IMR-90 (cell line): ENCODE data around the gene SPEM1. TPM values are rescaled to one million over a fixed set of nuclear protein-coding genes. Genes with fewer than 3 reads are reported as not detected.

Source experiments
- ATAC-seq: fragments of 200-7000 bp; cut with Tn5 transposase; 2 replicates; pipeline ENCODE4 v1.9.1; 2020; ENCODE audit warnings: low read depth, mild to moderate bottlenecking, moderate library complexity
- BruUV-seq: library from RNA; stranded (reverse); fragments of 400-500 nt; replicated peaks from 2 replicates; lab custom pipeline; 2021; lab: Mats Ljungman, UMichigan
- CTCF ChIA-PET: fragments of 300-600 bp; formaldehyde crosslinking; extraction: SDS; loops from one replicate; lab custom pipeline; 2021; ENCODE audit warnings: antibody characterized with exemption; lab: Yijun Ruan, JAX
- POLR2A ChIA-PET: fragments of 300-600 bp; sonication (Branson Sonifier 250); formaldehyde crosslinking; loops from one replicate; lab custom pipeline; 2022; ENCODE audit warnings: antibody characterized with exemption; ENCODE audit not compliant: unreplicated experiment; lab: Charles Lee
- DNase-seq: peaks from one replicate; pipeline ENCODE4 v3.0.0; 2013
- H2AFZ ChIP-seq: replicated peaks from 2 replicates; pipeline ENCODE3; 2013; ENCODE audit warnings: low read length, mild to moderate bottlenecking; ENCODE audit not compliant: poor library complexity
- H2AK5ac ChIP-seq: 2 replicates; pipeline ENCODE4 v1.6.1; 2013; ENCODE audit warnings: low read depth, low read length, inconsistent platforms
- H2AK9ac ChIP-seq: replicated peaks from 2 replicates; pipeline ENCODE3; 2013; ENCODE audit warnings: mild to moderate bottlenecking, low read depth, low read length, moderate library complexity; ENCODE audit not compliant: poor library complexity
- H2BK120ac ChIP-seq: 2 replicates; pipeline ENCODE4 v1.6.1; 2013; ENCODE audit warnings: low read depth, low read length, inconsistent platforms
- H2BK15ac ChIP-seq: 3 replicates; pipeline ENCODE4 v1.6.1; 2013; ENCODE audit warnings: low read depth, low read length, inconsistent platforms
- H2BK20ac ChIP-seq: 2 replicates; pipeline ENCODE4 v1.6.1; 2013; ENCODE audit warnings: low read depth, mild to moderate bottlenecking, inconsistent platforms, low read length, moderate library complexity
- H2BK5ac ChIP-seq: 2 replicates; pipeline ENCODE4 v1.6.1; 2013; ENCODE audit warnings: mild to moderate bottlenecking, low read depth, low read length, inconsistent platforms; ENCODE audit not compliant: poor library complexity, severe bottlenecking
- H3K14ac ChIP-seq: replicated peaks from 2 replicates; pipeline ENCODE4 v1.6.1; 2013; ENCODE audit warnings: low read depth, low read length, inconsistent platforms
- H3K18ac ChIP-seq: 2 replicates; pipeline ENCODE4 v1.6.1; 2013; ENCODE audit warnings: low read depth, low read length, control low read depth
- H3K23ac ChIP-seq: 2 replicates; pipeline ENCODE4 v1.6.1; 2013; ENCODE audit warnings: low read depth, low read length, inconsistent platforms
- H3K27ac ChIP-seq: 2 replicates; pipeline ENCODE4 v1.5.1; 2013; ENCODE audit warnings: mild to moderate bottlenecking, control low read depth, low read length; ENCODE audit not compliant: insufficient read depth
- H3K27me3 ChIP-seq: 2 replicates; pipeline ENCODE4 v1.6.1; 2013; ENCODE audit warnings: low read length; ENCODE audit not compliant: control insufficient read depth, insufficient read depth
- H3K36me3 ChIP-seq: 2 replicates; pipeline ENCODE4 v1.6.1; 2013; ENCODE audit warnings: low read length, mixed read lengths; ENCODE audit not compliant: control insufficient read depth, insufficient read depth
- H3K4ac ChIP-seq: 2 replicates; pipeline ENCODE4 v1.6.1; 2013; ENCODE audit warnings: low read depth, low read length, inconsistent platforms
- H3K4me1 ChIP-seq: 2 replicates; pipeline ENCODE4 v1.6.1; 2013; ENCODE audit warnings: low read length, mixed read lengths; ENCODE audit not compliant: control insufficient read depth, insufficient read depth
- H3K4me2 ChIP-seq: 2 replicates; pipeline ENCODE4 v1.6.1; 2013; ENCODE audit warnings: low read depth, mild to moderate bottlenecking, control low read depth, low read length, moderate library complexity
- H3K4me3 ChIP-seq: 2 replicates; pipeline ENCODE4 v1.5.1; 2013; ENCODE audit warnings: low read depth, mild to moderate bottlenecking, control low read depth, low read length, moderate library complexity; ENCODE audit not compliant: insufficient read depth
- H3K56ac ChIP-seq: 2 replicates; pipeline ENCODE4 v1.6.1; 2013; ENCODE audit warnings: low read length, inconsistent platforms; ENCODE audit not compliant: insufficient read depth; ENCODE audit errors: extremely low read depth
- H3K79me1 ChIP-seq, 2 experiments: 2 replicates each; pipeline ENCODE4 v1.6.1; 2013; ENCODE audit warnings: low read length in 2 of 2, inconsistent platforms in 1 of 2, low read depth in 1 of 2
- H3K9ac ChIP-seq: 2 replicates; pipeline ENCODE4 v1.6.1; 2013; ENCODE audit warnings: low read depth, low read length, control low read depth
- H3K9me1 ChIP-seq: 2 replicates; pipeline ENCODE4 v1.6.1; 2013; ENCODE audit warnings: low read length, inconsistent platforms; ENCODE audit not compliant: insufficient read depth
- H3K9me3 ChIP-seq: 2 replicates; pipeline ENCODE4 v1.6.1; 2013; ENCODE audit warnings: low read length; ENCODE audit not compliant: control insufficient read depth, insufficient read depth
- H4K20me1 ChIP-seq: 2 replicates; pipeline ENCODE4 v1.6.1; 2013; ENCODE audit warnings: low read length, inconsistent platforms; ENCODE audit not compliant: insufficient read depth
- H4K5ac ChIP-seq: 2 replicates; pipeline ENCODE4 v1.6.1; 2013; ENCODE audit warnings: mild to moderate bottlenecking, low read depth, low read length, control low read depth
- H4K8ac ChIP-seq, 2 experiments: 2 replicates each; pipeline ENCODE4 v1.6.1; 2013; ENCODE audit warnings: low read depth in 2 of 2, low read length in 2 of 2, control low read depth in 1 of 2, inconsistent platforms in 1 of 2
- H4K91ac ChIP-seq: 2 replicates; pipeline ENCODE4 v1.6.1; 2013; ENCODE audit warnings: low read depth, low read length, inconsistent platforms; ENCODE audit not compliant: insufficient read depth
- BHLHE40 ChIP-seq: fragments of 150-350 bp; IDR thresholded peaks from 2 replicates; pipeline ENCODE4 v1.6.1; 2016; ENCODE audit warnings: mild to moderate bottlenecking, low read depth, low read length
- CHD1 ChIP-seq: IDR thresholded peaks from 2 replicates; pipeline ENCODE4 v1.6.1; 2012; ENCODE audit warnings: low read depth, low read length, improper control_type of control experiment
- ELK1 ChIP-seq: fragments of 150-350 bp; IDR thresholded peaks from 2 replicates; pipeline ENCODE4 v1.6.1; 2016; ENCODE audit warnings: low read depth, mild to moderate bottlenecking, low read length, moderate library complexity, borderline replicate concordance
- FOS ChIP-seq: fragments of 150-350 bp; IDR thresholded peaks from 2 replicates; pipeline ENCODE4 v1.6.1; 2016; ENCODE audit warnings: low read depth, low read length
- MAFK ChIP-seq: IDR thresholded peaks from 2 replicates; pipeline ENCODE4 v1.6.1; 2012; ENCODE audit warnings: low read depth, low read length, improper control_type of control experiment
- MAZ ChIP-seq: IDR thresholded peaks from 2 replicates; pipeline ENCODE4 v1.6.1; 2012; ENCODE audit warnings: low read depth, mild to moderate bottlenecking, low read length, improper control_type of control experiment, moderate library complexity, borderline replicate concordance
- MXI1 ChIP-seq: IDR thresholded peaks from 2 replicates; pipeline ENCODE4 v1.6.1; 2012; ENCODE audit warnings: low read depth, mild to moderate bottlenecking, low read length, moderate library complexity, borderline replicate concordance
- NFE2L2 ChIP-seq: fragments of 150-350 bp; IDR thresholded peaks from 2 replicates; pipeline ENCODE4 v1.6.1; 2016; ENCODE audit warnings: low read depth, mild to moderate bottlenecking, low read length
- RAD21 ChIP-seq: IDR thresholded peaks from 2 replicates; pipeline ENCODE4 v1.6.1; 2012; ENCODE audit warnings: low read length, improper control_type of control experiment
- RCOR1 ChIP-seq: IDR thresholded peaks from 2 replicates; pipeline ENCODE4 v1.6.1; 2012; ENCODE audit warnings: mild to moderate bottlenecking, low read length, improper control_type of control experiment; ENCODE audit not compliant: insufficient replicate concordance
- SMC3 ChIP-seq: fragments of 150-350 bp; IDR thresholded peaks from 2 replicates; pipeline ENCODE4 v1.6.1; 2016; ENCODE audit warnings: low read depth, mild to moderate bottlenecking, antibody characterized with exemption, low read length, moderate library complexity
- USF2 ChIP-seq: fragments of 150-350 bp; IDR thresholded peaks from 2 replicates; pipeline ENCODE4 v1.6.1; 2017; ENCODE audit warnings: mild to moderate bottlenecking, antibody characterized with exemption, low read length, low read depth
- WGBS, 2 experiments: methylation state at CpG; one replicate each; pipeline versions ENCODE4 v1.1.5 to v1.1.7; 2013; ENCODE audit warnings: missing lambda C conversion rate in 2 of 2; ENCODE audit not compliant: insufficient read length in 1 of 2; ENCODE audit errors: extremely low coverage in 2 of 2; 5-methylcytosine and 5-hydroxymethylcytosine counted together
- dilution Hi-C: fragments of 300-500 bp; cut with HindIII; formaldehyde crosslinking; loops from one replicate; pipeline ENCODE4 v1.14.3; 2018; ENCODE audit warnings: low sequenced_read_pairs; ENCODE audit not compliant: unreplicated experiment
- in situ Hi-C: fragments of 300-500 bp; cut with MboI; formaldehyde crosslinking; loops from 3 replicates; pipeline ENCODE4 v1.14.3; 2019; ENCODE audit warnings: low sequenced_read_pairs, inconsistent platforms, mixed read lengths
- intact Hi-C: fragments of 100-400 bp; cut with micrococcal nuclease; formaldehyde crosslinking; loops from 2 replicates; pipeline ENCODE4 v1.10.0; 2022
- polyA plus RNA-seq, 3 experiments: library from polyadenylated mRNA; depleted of rRNA; stranded (reverse); fragments of >200 nt; gene quantifications; 2 replicates each; pipeline ENCODE4 v1.2.3, GENCODE V29; 2012; ENCODE audit warnings: low replicate concordance in 1 of 3
- total RNA-seq: library from RNA; depleted of rRNA; stranded (reverse); fragments of >200 nt; gene quantifications from 2 replicates; pipeline ENCODE4 v1.2.3, GENCODE V29; 2012
- TF ChIP-seq, protein P1 (sequence below): conservative IDR thresholded peaks from 2 replicates; pipeline ENCODE4 v1.5.1; 2012; ENCODE audit warnings: mild to moderate bottlenecking, low read depth, low read length, improper control_type of control experiment

SPEM1 gene
- total and polyA plus RNA-seq, 2 of the 4 experiments (the other 2 are of a cell fraction), result not detected

GRCh38 chr17:7429722-7430121 is 9.6 kb downstream of the SPEM1 start:
- no peak overlapping the region for H3K9ac ChIP-seq
- ChIA-PET POLR2A (no interaction called here), CTCF (no interaction called here)
- H3K36me3 ChIP-seq, result no peaks in the 10 kb centered on the region
- 89% methylated on average over 3 of the region's 10 CpGs; no CpG with 5 or more reads in 1 of the 2 experiments for WGBS, 2 experiments
- TF ChIP-seq RAD21 (no peak), ELK1 (no peak), SMC3 (no peak), USF2 (no peak), NFE2L2 (no peak), CHD1 (no peak), MAZ (no peak), BHLHE40 (no peak), MAFK (no peak), RCOR1 (no peak), FOS (no peak), MXI1 (no peak)
- TF ChIP-seq, protein P1, sequence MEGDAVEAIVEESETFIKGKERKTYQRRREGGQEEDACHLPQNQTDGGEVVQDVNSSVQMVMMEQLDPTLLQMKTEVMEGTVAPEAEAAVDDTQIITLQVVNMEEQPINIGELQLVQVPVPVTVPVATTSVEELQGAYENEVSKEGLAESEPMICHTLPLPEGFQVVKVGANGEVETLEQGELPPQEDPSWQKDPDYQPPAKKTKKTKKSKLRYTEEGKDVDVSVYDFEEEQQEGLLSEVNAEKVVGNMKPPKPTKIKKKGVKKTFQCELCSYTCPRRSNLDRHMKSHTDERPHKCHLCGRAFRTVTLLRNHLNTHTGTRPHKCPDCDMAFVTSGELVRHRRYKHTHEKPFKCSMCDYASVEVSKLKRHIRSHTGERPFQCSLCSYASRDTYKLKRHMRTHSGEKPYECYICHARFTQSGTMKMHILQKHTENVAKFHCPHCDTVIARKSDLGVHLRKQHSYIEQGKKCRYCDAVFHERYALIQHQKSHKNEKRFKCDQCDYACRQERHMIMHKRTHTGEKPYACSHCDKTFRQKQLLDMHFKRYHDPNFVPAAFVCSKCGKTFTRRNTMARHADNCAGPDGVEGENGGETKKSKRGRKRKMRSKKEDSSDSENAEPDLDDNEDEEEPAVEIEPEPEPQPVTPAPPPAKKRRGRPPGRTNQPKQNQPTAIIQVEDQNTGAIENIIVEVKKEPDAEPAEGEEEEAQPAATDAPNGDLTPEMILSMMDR, result no peak
- no peaks in the 10 kb centered on the region for H3K79me1 ChIP-seq
- no peak overlapping the region for H2AFZ ChIP-seq
- in situ Hi-C loops, result no loop called here
- H2BK120ac ChIP-seq, result no peak overlapping the region
- dilution Hi-C loops, result no loop called here
- no peak overlapping the region for H4K8ac ChIP-seq
- ATAC-seq (no peak), DNase-seq (no peak)
- no peak overlapping the region for H3K14ac ChIP-seq
- no peak overlapping the region for H3K23ac ChIP-seq
- H2AK5ac ChIP-seq, result no peak overlapping the region
- peaks cover 2% of the 10 kb centered on the region; the same call in 1 of the 2 replicates for H3K27me3 ChIP-seq
- no peak overlapping the region for H3K27ac ChIP-seq
- no peaks in the 10 kb centered on the region for H3K9me3 ChIP-seq
- intact Hi-C loops, result no loop called here
- no peak overlapping the region for H3K4ac ChIP-seq
- H2AK9ac ChIP-seq, result no peak overlapping the region
- H3K4me1 ChIP-seq, result no peaks in the 10 kb centered on the region
- no peak overlapping the region for H3K18ac ChIP-seq
- no peak overlapping the region for H4K5ac ChIP-seq
- H2BK20ac ChIP-seq, result no peak overlapping the region
- no peak overlapping the region for H3K4me2 ChIP-seq
- H3K4me3 ChIP-seq, result no peak overlapping the region
- no peaks in the 10 kb centered on the region for H3K9me1 ChIP-seq
- H3K56ac ChIP-seq, result no peak overlapping the region
- BruUV-seq, result no TSS peak
- no peak overlapping the region for H2BK15ac ChIP-seq
- no peak overlapping the region for H2BK5ac ChIP-seq
- no peak overlapping the region for H4K91ac ChIP-seq
- H4K20me1 ChIP-seq, result no peaks in the 10 kb centered on the region
